ENCODE data around the gene SERPINB6. TPM values are rescaled to one million over a fixed set of nuclear protein-coding genes. Genes with fewer than 3 reads are reported as not detected.
"Not testable (repeated sequence)": the region's sequence is repeated elsewhere in the genome, so short reads cannot be mapped to it uniquely, and the experiment has no call there.

Gene SERPINB6
- polyA plus RNA-seq, 1 donor (not counting 4 experiments of a cell fraction or from before 2014, with no cell fraction given), result 66.4 TPM

- no peaks in the 10 kb centered on the region for H3K27me3 ChIP-seq (ENCODE audit: control insufficient read depth, extremely low read depth, insufficient read depth, low read length)
- H3K9me1 ChIP-seq (ENCODE audit: control insufficient read depth, extremely low read depth, insufficient read depth, low read length), result no peaks in the 10 kb centered on the region
- H3K36me3 ChIP-seq (ENCODE audit: control insufficient read depth in 2 of 2, extremely low read depth in 1 of 2, insufficient read depth in 2 of 2, low read length in 2 of 2), result peaks cover 0 to 2% of the 10 kb centered on the region in 2 experiments
- DNase-seq (ENCODE audit: low read depth, low spot score) (no peak), FAIRE-seq (no peak)
- no peak overlapping the region for H3K4me3 ChIP-seq (ENCODE audit: control insufficient read depth in 2 of 3, extremely low read depth in 1 of 3, insufficient read depth in 2 of 3, low read depth in 1 of 3, low read length in 3 of 3)
- no peak overlapping the region for H3K27ac ChIP-seq (ENCODE audit: control insufficient read depth, insufficient read depth, low read length)
- dilution Hi-C loops (cut with MboI; ENCODE audit: extremely low pct_ligation_motif_present, low sequenced_read_pairs), result no loop called here
- H2AFZ ChIP-seq (ENCODE audit: control insufficient read depth, low read length), result no peak overlapping the region
- H3K79me2 ChIP-seq (ENCODE audit: control insufficient read depth, insufficient read depth, low read length), result no peaks in the 10 kb centered on the region
- H4K20me1 ChIP-seq (ENCODE audit: control insufficient read depth, extremely low read depth, insufficient read depth, low read length), result no peaks in the 10 kb centered on the region
- no peak for TF ChIP-seq CTCF (optimal IDR thresholded peaks at IDR 0.05 in 1 of 3, IDR thresholded peaks at IDR 0.05 in 1 of 3, conservative IDR thresholded peaks at IDR 0.05 in 1 of 3; ENCODE audit: extremely low read depth in 1 of 3, insufficient read depth in 2 of 3, low read length in 3 of 3)
- no peak for TF ChIP-seq EZH2 (IDR thresholded peaks at IDR 0.05; ENCODE audit: low read length)
- H3K9me3 ChIP-seq (ENCODE audit: control insufficient read depth, low read depth, low read length), result no peaks in the 10 kb centered on the region
- H3K4me2 ChIP-seq (ENCODE audit: control insufficient read depth, extremely low read depth, insufficient read depth, low read depth, low read length), result no peak overlapping the region
- no peaks in the 10 kb centered on the region for H3K4me1 ChIP-seq (ENCODE audit: control insufficient read depth, extremely low read depth, insufficient read depth, low read length)
- no peak overlapping the region for H3K9ac ChIP-seq (ENCODE audit: control insufficient read depth, extremely low read depth, insufficient read depth, low read length)
Observed at GRCh38 chr6:2942914-2943563, 28.3 kb downstream of the SERPINB6 start.

DNA sequence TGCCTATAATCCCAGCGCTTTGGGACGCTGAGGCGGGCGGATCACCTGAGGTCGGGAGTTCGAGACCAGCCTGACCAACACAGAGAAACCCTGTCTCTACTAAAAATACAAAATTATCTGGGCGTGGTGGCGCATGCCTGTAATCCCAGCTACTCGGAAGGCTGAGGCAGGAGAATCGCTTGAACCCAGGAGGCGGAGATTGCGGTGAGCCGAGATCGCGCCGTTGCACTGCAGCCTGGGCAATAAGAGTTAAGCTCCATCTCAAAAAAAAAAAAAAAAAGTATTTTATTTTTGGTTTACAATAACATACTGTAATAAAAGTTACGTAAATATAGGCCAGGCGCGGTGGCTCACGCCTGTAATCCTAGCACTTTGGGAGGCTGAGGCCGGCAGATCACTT, 29.3 kb downstream of the SERPINB6 start:
- H3K27me3 ChIP-seq (ENCODE audit: control insufficient read depth, extremely low read depth, insufficient read depth, low read length); H3K79me2 ChIP-seq (ENCODE audit: control insufficient read depth, insufficient read depth, low read length); H3K9ac ChIP-seq (ENCODE audit: control insufficient read depth, extremely low read depth, insufficient read depth, low read length); H3K27ac ChIP-seq (ENCODE audit: control insufficient read depth, insufficient read depth, low read length); H3K4me1 ChIP-seq (ENCODE audit: control insufficient read depth, extremely low read depth, insufficient read depth, low read length); H3K4me2 ChIP-seq (ENCODE audit: control insufficient read depth, extremely low read depth, insufficient read depth, low read depth, low read length); H2AFZ ChIP-seq (ENCODE audit: control insufficient read depth, low read length); dilution Hi-C loops (cut with MboI; ENCODE audit: extremely low pct_ligation_motif_present, low sequenced_read_pairs); FAIRE-seq; H4K20me1 ChIP-seq (ENCODE audit: control insufficient read depth, extremely low read depth, insufficient read depth, low read length); DNase-seq (ENCODE audit: low read depth, low spot score); H3K9me3 ChIP-seq (ENCODE audit: control insufficient read depth, low read depth, low read length); H3K36me3 ChIP-seq (ENCODE audit: control insufficient read depth in 2 of 2, extremely low read depth in 1 of 2, insufficient read depth in 2 of 2, low read length in 2 of 2); H3K4me3 ChIP-seq (ENCODE audit: control insufficient read depth in 2 of 3, extremely low read depth in 1 of 3, insufficient read depth in 2 of 3, low read depth in 1 of 3, low read length in 3 of 3); H3K9me1 ChIP-seq (ENCODE audit: control insufficient read depth, extremely low read depth, insufficient read depth, low read length): not testable (repeated sequence)

GRCh38 chr6:2940851-2941250, 30.5 kb downstream of the SERPINB6 start:
- Histone ChIP-seq H3K36me3 (ENCODE audit: control insufficient read depth in 2 of 2, extremely low read depth in 1 of 2, insufficient read depth in 2 of 2, low read length in 2 of 2) (no peaks in the 10 kb centered on the region), H3K79me2 (ENCODE audit: control insufficient read depth, insufficient read depth, low read length) (no peaks in the 10 kb centered on the region), H3K9me1 (ENCODE audit: control insufficient read depth, extremely low read depth, insufficient read depth, low read length) (no peaks in the 10 kb centered on the region), H3K4me3 (ENCODE audit: control insufficient read depth in 2 of 3, extremely low read depth in 1 of 3, insufficient read depth in 2 of 3, low read depth in 1 of 3, low read length in 3 of 3) (no peak overlapping the region), H3K4me1 (ENCODE audit: control insufficient read depth, extremely low read depth, insufficient read depth, low read length) (no peaks in the 10 kb centered on the region), H3K4me2 (ENCODE audit: control insufficient read depth, extremely low read depth, insufficient read depth, low read depth, low read length) (no peak overlapping the region), H3K9ac (ENCODE audit: control insufficient read depth, extremely low read depth, insufficient read depth, low read length) (no peak overlapping the region), H3K27ac (ENCODE audit: control insufficient read depth, insufficient read depth, low read length) (no peak overlapping the region), H4K20me1 (ENCODE audit: control insufficient read depth, extremely low read depth, insufficient read depth, low read length) (no peaks in the 10 kb centered on the region), H3K27me3 (ENCODE audit: control insufficient read depth, extremely low read depth, insufficient read depth, low read length) (no peaks in the 10 kb centered on the region), H3K9me3 (ENCODE audit: control insufficient read depth, low read depth, low read length) (no peaks in the 10 kb centered on the region), H2AFZ (ENCODE audit: control insufficient read depth, low read length) (no peak overlapping the region)
- TF ChIP-seq CTCF (optimal IDR thresholded peaks at IDR 0.05 in 1 of 3, IDR thresholded peaks at IDR 0.05 in 1 of 3, conservative IDR thresholded peaks at IDR 0.05 in 1 of 3; ENCODE audit: extremely low read depth in 1 of 3, insufficient read depth in 2 of 3, low read length in 3 of 3) (no peak), EZH2 (IDR thresholded peaks at IDR 0.05; ENCODE audit: low read length) (no peak)
- dilution Hi-C loops (cut with MboI; ENCODE audit: extremely low pct_ligation_motif_present, low sequenced_read_pairs), result no loop called here
- DNase-seq (ENCODE audit: low read depth, low spot score), result no peak
- no peak for FAIRE-seq
